ENCODE measurements around the gene RNF39. TPM values are rescaled to one million over a fixed set of nuclear protein-coding genes. Genes with fewer than 3 reads are reported as not detected.

RNF39 gene
- total and polyA plus RNA-seq, 2 of the 13 experiments (the other 11 are each of a cell fraction or from before 2014, with no cell fraction given) = 0.13 to 1.8 TPM

GRCh38 chr6:30096829-30097228 lies 21.3 kb upstream of the RNF39 start:
- Histone ChIP-seq H3K9me3 (ENCODE audit: low read length) (no peaks in the 10 kb centered on the region), H3K79me2 (ENCODE audit: insufficient read depth, low read length) (peaks cover 4% of the 10 kb centered on the region), H3K9ac (ENCODE audit: insufficient read depth, low read depth, low read length) (no peak overlapping the region), H2AFZ (ENCODE audit: low read length) (no peak overlapping the region), H3K27ac (ENCODE audit: extremely low read length, insufficient read depth, low read length) (no peak overlapping the region), H3K27me3 (ENCODE audit: control insufficient read depth in 1 of 2, insufficient read depth in 2 of 2, low read length in 2 of 2) (peaks cover 0 to 9% of the 10 kb centered on the region in 2 experiments; a peak in 1 of 5 replicates), H3K4me1 (ENCODE audit: insufficient read depth, low read length) (peaks cover 90% of the 10 kb centered on the region), H3K4me2 (ENCODE audit: low read depth, low read length) (no peak overlapping the region), H3K36me3 (replicated peaks in 1 of 2; ENCODE audit: control insufficient read depth in 1 of 2, insufficient read depth in 2 of 2, low read length in 2 of 2) (no peaks in the 10 kb centered on the region), H4K20me1 (ENCODE audit: insufficient read depth, low read length) (no peaks in the 10 kb centered on the region), H3K4me3 (replicated peaks in 1 of 3; ENCODE audit: insufficient read depth in 1 of 3, low read depth in 2 of 3, low read length in 3 of 3) (no peak overlapping the region)
- intact Hi-C loops (cut with micrococcal nuclease; ENCODE audit: unreplicated experiment) (no loop called here), in situ Hi-C loops (cut with HindIII; ENCODE audit: extremely low pct_ligation_motif_present, low pct_unique_long_range_greater_than_20kb) (no loop called here)
- BruUV-seq (replicated peaks) = no TSS peak
- TF ChIP-seq HMGXB4 (CRISPR knock-in tag; IDR thresholded peaks at IDR 0.05; ENCODE audit: borderline replicate concordance in 1 of 2, low read depth in 1 of 2) (no peak), CCDC6 (CRISPR knock-in tag; IDR thresholded peaks at IDR 0.05) (no peak), ZNF713 (CRISPR knock-in tag; IDR thresholded peaks at IDR 0.05) (no peak), PLRG1 (conservative IDR thresholded peaks at IDR 0.05) (no peak), ZNF367 (CRISPR knock-in tag; IDR thresholded peaks at IDR 0.05; ENCODE audit: borderline replicate concordance) (no peak), ZNF678 (CRISPR knock-in tag; IDR thresholded peaks at IDR 0.05) (no peak)
- ChIA-PET CTCF (ENCODE audit: low intra/inter-chr PET ratio, low total read pairs) (no interaction called here), POLR2A (interaction anchor here (0.6 to 1.6 kb wide), 2 partner anchors 31 to 110 kb away, joined by 3 to 6 read pairs; no protein-coding TSS in a partner anchor)
- ATAC-seq = no peak
- WGBS (ENCODE audit: low lambda C conversion rate) = 12% methylated on average over 1 of the region's 1 CpG
- no peak for FAIRE-seq
- DNase-seq (ENCODE audit: low spot score) = no peak

Measured in HepG2 (cell line).